ENCODE data around the gene SIK2. TPM values are rescaled to one million over a fixed set of nuclear protein-coding genes. Genes with fewer than 3 reads are reported as not detected.

The SIK2 gene
- polyA plus RNA-seq, 1 donor, result 22.4 TPM

Other genes with a start within 250 kb of the SIK2 start
- 0.19 TPM for gene POU2AF1, start 223.2 kb upstream of the SIK2 start, polyA plus RNA-seq (ENCODE audit: insufficient read length)
- not detected for gene BTG4, start 90.1 kb upstream of the SIK2 start, polyA plus RNA-seq (ENCODE audit: insufficient read length)
- not detected for gene HOATZ, start 87.7 kb upstream of the SIK2 start, polyA plus RNA-seq (ENCODE audit: insufficient read length)
- 3.9 TPM for gene LAYN, start 61.7 kb upstream of the SIK2 start, polyA plus RNA-seq (ENCODE audit: insufficient read length)
- gene PPP2R1B, start 163.9 kb downstream of the SIK2 start, polyA plus RNA-seq (ENCODE audit: insufficient read length), result 12.4 TPM